H4 (cell line): ENCODE data around the gene SERPINA6. TPM values are rescaled to one million over a fixed set of nuclear protein-coding genes. Genes with fewer than 3 reads are reported as not detected.
"Not testable (repeated sequence)": the region's sequence is repeated elsewhere in the genome, so short reads cannot be mapped to it uniquely, and the experiment has no call there.

Source experiments
- DNase-seq: peaks from one replicate; pipeline ENCODE4 v3.0.0-alpha.2; 2015; ENCODE audit warnings: low spot score
- total RNA-seq: library from RNA; depleted of rRNA; stranded (reverse); fragments of >200 nt; shearing (Covaris generic); gene quantifications from 2 replicates; pipeline ENCODE4 v1.2.3, GENCODE V29; 2014

Gene SERPINA6
- total RNA-seq, 1 experiment from 2014 or later = 0.35 TPM

DNA sequence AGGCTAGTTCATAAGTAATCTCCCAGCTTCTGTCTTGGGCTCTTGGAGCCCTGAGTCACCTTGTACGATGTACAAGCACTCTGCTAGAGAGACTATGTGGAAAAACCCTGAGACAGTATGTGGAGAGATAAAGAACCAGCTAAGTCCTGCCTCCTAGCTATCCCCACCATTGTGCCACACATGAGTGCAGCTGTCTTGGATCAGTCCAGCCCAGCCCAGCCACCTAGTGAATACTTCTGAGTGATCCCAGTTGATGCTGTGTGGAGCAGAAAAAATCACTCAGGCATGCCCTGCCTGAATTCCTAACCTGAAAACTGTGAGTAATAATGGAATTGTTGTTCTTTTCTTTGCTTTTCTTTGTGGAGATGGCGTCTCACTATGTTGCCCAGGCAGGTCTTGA is 5.1 kb upstream of the SERPINA6 start:
- no peak for DNase-seq

DNA sequence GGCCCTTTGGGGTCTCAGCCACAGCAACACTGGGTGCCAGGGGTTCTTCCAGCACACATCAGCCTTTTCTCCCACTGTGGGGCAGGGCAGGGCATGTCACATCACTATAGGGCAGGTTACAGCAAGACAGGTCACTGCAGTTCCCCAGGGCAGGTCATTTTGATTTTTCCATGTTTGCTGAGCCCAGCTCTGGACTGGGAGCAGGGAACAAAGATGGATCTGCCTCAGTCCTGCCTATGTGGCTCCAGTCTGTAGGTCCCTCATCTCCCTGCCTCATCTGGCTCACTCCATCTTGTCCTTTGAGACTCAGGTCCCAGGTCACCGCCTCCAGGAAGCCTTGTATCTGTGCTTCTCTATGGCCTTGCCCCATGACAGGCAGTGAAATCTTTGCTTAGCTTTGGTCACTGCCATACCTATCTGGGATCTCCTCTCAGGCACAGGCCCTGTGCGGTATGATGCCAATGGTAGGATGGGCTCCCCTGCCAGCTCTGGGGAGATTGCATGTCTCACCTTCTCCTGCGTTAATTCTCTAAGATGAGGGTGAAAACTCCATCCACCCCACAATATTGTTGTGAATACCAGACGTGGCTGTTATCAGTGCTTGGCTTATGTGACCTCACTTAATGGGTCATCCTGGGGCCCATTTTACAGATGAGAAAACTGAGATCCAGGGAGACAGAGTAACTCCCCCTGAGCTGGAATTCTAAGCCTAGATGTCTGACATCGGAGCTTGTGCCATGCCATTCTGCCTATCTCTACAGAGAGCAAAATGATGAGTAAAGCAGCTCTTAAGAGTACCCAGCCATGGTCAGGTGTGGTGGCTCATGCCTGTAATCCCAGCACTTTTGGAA is 1.5 kb downstream of the SERPINA6 start:
- DNase-seq = no peak

DNA sequence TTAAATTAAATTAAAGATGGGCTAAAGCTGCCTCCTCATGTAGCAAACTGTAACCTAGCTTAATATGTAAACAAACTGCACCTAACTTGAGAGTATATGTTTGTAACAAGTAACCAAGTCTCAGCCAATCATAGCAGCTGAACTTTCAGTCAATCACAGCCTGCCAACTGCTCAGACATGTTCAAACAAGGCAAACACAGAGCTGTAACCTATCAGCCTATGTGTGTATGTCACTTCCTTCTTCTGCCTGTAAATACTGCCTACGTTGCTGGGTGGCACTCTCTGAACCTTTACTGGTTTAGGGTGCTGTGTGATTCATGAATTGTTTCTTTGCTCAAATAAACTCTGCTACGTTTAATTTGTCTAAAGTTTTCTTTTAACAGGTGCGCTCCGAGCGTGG is 2.9 kb downstream of the SERPINA6 start:
- DNase-seq = peak; percentile 39

DNA sequence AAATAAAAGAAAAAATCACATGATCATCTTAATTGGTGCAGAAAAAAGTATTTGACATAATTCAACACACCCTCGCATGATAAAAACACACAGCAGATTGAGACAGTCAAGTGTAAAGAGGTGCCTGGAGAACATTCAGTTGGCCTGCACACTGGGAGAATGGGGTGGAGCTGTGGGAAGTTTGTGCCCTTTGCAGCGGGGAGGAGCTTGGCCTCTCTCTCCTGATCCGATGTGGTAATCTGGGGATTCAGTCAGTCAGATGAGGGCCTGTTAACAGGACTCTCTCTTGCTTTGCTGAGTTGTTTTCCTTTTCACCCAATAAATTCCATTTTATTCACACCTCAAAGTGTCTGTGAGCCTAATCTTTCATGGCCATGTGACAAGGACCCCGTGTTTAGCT is 5.9 kb downstream of the SERPINA6 start:
- no peak for DNase-seq

DNA sequence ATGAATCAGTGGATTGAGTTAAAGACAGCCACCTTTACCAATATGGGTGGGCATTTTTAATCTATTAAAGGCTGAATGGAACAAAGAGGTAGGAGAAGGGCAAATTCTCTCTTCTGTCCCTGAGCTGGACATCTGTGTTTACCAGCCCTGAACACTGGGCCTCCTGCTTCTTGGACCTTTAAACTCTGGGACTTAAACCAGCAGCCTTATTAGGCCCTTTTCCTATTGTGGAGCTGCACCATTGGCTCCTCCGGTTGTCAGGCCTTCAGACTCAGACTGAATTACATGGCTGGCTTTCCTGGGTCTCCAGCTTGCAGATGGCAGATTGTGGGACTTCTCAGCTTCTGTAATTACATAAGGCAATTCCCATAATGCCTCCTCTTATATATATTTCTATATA is 6.4 kb downstream of the SERPINA6 start:
- no peak for DNase-seq

DNA sequence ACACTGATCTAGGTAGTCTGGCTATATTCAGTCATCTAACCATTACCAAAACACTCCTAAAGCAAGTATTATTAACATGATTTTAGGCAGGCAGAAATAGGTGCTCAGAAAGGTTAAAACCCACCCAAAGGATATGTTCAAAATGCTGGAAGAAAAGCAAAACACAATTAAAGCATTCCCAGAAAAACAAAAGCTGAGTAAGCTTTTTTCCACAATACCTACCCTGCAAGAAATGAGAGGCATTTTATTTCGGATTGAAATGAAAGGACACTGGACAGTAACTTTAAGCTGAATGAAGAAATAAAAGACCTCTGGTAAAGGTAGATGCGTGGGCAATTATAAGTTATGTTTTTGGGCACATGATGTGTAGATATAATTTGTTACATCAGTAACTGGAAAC is 8.2 kb downstream of the SERPINA6 start:
- DNase-seq = no peak

DNA sequence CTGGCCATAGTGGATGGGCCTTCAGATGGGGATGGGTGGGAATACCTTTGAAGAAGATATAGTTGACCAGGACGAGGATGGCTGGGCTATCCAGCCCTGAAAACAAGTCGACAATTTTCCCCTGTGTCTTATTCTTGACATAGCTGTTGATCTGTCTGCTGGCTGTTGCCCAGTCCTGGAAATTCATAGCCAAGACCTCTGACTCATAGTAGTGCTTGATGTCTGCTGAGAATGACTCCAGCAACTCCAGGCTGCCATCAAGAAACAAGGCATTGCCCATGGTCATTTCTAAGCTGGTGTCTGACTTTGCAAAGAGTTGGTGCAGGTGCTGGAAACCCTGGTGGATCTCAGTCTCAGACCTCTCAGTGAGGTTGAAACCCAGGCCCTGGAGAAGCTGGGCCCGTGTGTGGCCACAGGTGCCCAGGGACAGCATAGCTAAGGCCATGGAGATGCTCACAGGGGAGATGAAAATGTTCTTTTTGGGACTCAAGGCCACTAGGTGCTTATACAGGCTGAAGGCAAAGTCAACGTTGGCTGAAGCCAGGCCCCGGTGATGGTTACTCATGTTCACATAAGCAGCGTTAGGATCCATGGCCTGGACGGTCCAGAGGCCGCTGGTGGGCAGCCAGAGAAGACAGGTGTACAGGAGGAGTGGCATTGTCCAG is 9.0 kb downstream of the SERPINA6 start:
- no peak for DNase-seq

DNA sequence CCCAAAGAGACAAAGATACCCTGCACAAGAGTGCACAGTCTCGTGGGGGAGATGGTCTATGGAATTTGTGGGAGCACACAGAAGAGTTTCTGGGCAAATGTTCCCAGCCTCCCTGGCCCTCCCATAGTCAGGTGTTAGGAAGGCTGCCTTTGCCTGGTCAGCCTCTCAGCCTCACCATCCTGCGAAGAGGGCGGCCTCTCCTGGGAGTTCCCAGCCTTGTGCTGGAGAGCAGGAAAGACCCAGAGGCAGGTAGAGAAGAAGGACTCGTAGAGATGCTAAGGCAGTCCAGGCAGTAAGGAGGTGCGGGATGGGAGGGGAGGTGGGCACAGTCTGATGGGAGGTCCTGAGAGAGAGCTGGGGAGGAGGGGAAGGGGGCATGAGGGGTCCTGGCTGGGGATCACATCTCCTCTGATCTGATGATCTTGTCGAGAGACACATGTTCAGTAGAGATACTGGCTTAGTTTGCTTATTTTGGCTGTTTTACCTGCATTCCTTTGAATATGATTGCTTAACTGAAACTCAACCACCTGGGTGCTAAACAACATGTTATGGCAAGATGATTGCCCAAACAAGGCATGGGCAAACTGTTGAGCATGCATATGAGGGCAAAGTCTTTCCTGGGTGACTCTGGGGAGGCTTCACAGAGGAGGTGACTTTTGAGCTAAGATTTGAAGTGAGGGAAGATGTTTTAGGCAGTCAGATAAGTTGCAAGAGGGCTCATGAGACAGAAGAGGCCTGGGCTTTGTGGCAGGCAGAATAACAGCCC is 10.5 kb downstream of the SERPINA6 start:
- no peak for DNase-seq

DNA sequence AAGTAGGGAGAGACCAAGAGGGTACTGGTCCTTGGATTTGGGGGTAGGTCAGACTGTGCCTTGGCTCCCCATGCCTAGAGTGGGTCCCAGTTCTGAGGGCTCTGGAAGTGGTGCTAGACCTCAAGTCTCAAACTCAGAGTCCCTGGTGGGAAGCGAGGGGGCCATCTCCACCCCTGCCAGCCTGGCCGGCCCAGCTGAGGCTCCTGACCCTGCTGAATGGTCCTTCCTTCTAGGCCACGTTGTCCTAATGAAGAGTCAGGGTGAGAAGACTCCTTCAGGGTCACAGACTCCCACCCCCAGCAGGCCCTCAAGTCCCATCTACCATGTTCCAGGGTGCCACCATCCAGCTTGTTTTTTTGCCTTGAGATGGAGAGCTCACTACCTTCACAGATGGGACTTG is 12.9 kb downstream of the SERPINA6 start:
- no peak for DNase-seq

DNA sequence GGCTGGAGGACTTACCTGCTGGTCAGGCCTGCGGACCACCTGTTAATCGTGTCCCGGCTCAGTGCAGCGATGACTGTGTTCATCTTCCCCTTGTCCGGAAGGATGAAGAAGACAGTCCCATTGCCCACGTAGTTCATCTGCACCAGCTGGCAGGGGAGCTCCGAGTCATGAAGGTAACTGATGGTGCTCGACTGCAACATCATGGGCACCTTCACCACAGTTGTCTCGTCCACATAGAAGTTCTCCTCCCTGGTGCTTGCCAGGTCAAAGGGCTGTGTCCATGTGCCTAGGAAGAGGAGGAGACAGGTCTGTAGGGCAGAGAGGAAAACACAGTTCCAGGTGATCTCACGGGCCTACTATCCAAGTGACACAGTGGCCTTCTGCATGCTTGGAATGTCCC is 13.4 kb downstream of the SERPINA6 start:
- DNase-seq = no peak

DNA sequence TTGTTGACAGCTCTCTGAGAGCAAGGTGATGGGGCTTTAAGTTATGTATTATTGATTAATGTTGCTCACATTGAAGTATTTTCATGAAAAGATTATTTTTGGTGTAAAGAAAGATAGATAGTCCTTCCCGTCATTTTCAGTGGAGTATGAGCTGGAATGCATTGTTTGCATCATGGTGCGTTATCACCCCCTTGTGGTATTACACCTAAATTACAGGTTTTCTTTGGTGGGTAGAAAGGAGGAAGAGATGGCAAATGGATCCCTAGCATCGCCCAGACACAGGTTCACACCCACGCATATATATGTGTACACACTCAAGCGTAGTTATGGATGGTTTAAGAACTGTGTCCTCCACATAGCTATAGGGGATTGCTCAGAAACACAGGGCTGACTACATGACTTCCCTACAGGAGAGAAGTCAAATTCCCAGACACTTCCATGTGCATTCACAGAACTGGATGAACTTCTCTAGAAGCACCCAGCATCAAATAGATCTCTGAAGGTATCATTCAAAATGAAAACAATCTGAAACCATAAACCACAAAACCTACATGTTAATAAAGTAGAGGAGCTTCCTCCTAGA is 15.6 kb downstream of the SERPINA6 start:
- no peak for DNase-seq

DNA sequence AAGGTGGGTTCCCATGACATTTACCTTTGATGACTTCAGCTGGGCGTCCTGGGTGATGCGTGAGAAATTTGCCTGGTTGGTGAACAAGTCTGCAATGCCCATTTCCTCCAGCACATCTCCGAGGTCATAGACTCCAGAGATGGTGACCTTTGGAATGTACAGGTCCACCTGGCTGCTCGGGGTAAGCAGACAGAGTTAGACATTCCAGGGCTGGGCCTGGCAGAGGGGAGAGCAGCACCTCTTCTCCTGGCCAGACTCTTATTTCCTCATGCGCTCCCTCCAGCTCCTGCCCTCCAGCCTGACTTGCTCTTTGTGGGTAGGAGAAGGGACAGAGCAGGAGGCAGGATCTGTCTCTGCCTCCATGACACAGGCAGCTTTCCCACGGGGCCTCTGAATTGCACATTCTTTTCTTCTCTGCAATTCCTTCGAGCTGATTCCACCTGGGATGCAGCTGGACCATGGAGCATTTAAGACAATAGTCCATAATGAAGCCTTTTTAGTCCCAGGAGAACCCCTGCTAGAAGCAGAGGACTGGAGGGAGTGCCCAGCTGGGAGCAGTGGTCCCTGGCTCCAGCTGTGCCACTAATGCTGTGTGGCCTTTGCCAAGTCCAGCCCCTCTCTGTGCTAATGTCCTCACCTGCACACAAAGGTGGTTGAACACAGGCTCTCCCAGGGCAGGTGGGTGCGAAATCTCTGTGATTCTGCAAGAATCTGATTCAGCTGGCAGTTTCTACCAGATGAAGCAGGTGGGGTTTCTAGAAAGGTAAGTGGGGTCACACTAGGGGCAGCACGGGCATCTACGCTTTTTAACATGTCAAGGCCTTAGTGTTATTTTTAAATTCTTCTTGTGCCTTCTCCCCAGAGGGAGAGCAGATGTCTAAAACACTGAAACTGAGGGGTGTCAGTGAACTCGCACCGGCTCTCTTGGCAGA is 16.8 kb downstream of the SERPINA6 start:
- no peak for DNase-seq

DNA sequence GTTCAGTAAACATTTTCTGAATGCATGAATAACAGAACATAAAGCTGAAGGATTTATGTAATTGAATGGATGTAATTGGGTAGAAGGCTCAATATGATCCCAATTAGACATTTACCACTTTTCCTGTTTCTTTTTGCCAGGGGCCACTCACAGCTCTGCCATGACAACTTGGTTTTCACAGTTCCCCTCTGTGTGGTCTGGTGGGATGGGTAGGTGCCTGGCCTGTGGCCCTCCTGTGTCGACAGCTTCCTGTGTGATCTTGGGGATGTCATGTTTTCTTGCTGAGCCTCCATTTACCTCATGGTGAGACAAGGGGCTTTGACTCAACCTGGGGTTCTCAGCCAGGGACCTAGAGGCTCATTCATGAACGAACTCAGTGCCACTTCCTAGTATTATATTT is 17.5 kb downstream of the SERPINA6 start:
- no peak for DNase-seq

DNA sequence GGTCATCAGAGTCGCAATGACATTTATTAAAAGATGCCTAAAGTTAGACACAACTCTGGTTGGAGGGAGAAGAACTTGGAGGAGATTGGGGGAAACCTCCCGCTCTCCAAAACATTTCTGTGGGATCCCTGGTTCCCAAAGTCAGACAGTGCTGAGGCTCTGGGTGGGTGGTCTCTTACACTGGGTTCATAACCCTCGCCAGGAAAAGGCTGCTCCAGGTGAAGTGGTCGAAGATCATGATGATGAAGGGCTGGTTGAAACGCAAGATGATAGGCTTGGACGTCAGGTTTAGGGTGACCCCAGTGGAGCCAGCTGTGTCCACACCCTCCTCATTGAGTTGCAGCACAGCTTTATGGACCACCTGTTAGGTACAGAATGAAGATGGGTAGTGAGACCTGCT is 18.9 kb downstream of the SERPINA6 start:
- DNase-seq = no peak

DNA sequence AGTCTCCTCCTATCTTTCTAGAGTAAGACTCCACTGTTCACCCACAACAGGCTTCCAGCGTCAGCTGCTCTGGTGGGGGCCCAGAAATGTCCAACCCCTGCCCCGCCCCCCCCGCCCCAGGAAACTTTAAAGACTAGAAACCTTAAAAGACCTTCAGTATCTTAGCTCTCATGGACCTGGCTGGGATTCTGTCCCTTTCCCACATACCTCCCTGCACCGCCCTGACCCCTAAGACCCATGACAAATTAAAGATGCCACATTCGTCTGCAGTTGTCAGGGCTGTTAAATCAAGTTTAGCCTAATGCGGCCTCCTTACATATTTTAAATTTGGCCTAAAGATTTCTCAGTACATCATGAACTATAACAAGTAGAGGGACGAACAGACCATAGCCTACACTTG is 20.0 kb downstream of the SERPINA6 start:
- no peak for DNase-seq

DNA sequence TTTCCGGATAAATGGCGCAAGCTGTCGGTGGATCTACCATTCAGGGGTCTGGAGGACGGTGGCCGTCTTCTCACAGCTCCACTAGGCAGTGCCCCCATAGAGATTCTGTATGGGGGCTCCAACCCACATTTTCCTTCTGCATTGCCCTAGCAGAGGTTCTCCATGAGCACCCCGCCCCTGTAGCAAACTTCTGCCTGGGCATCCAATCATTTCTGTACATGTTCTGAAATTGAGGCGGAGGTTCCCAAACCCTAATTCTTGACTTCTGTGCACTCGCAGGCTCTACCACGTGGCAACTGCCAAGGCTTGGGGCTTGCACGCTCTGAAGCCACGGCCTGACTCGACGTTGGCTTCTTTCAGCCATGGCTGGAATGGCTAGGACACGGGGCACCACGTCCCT is 25.0 kb downstream of the SERPINA6 start:
- no peak for DNase-seq

DNA sequence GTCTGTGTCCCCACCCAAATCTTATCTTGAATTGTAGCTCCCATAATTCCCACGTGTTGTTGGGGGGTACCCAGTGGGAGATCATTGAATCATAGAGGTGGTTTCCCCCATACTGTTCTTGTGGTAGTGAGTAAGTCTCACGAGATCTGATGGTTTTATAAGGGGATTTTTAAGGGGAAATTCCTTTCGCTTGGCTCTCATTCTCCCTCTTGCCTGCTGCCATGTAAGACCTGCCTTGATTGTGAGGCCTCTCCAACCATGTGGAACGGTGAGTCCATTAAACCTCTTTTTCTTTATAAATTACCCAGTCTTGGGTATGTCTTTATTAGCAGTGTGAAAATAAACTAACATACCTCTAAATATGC is 27.0 kb downstream of the SERPINA6 start:
- DNase-seq = not testable (repeated sequence)

DNA sequence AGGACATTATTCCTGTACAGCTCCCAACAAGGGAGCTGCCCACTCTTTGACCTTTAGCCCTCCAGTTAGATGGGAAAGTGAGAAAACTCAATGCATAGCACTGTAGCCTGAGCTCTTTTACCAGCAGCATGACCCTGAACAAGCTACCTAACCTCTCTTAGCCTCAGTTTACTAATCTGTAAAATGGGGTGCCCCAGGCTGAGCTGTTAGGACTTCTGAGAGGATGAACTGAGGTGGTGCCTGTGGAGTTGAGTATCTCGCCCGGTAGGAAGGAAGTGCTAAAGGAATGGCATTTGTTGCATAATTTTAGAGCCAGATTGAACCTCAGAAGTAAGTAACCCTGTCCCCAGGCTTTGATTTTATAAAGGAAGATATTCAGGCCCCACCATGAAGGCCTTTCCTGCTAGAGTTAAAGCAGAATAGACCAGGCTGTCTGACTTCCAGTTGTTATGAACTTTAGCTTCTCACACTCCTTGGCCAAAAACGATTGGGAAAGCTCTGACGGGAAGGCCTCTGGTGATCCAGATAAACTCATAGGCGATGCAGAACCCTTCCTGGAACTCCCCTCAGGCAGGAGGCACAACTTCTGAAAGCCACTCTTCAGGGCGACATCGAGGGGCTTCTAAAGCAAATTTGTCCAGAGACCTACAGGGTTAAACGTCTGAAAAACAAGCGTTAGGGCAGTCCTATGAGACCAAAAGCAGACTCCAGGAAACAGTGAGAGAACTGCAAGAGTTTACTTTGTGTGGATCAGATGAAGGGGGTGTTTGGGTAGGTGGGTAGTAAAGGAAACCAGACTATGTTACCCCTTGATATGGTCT is 27.6 kb downstream of the SERPINA6 start:
- DNase-seq = no peak

DNA sequence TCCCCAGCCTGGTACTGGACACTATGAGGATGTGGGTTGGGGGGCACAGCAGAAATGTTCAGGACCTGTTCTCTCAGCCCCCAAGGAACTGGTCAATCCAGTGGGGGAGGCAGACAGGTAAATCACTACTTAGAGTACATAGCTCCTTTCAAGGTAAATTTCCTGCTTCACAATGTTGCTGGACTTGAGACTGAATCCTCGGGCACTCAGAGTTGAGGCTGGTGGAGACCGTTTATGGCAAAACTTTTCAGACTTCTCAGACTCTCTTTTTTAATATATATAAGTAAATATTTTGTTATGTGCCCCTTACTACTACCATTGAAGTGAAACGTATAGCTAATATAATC is 29.6 kb downstream of the SERPINA6 start:
- no peak for DNase-seq

DNA sequence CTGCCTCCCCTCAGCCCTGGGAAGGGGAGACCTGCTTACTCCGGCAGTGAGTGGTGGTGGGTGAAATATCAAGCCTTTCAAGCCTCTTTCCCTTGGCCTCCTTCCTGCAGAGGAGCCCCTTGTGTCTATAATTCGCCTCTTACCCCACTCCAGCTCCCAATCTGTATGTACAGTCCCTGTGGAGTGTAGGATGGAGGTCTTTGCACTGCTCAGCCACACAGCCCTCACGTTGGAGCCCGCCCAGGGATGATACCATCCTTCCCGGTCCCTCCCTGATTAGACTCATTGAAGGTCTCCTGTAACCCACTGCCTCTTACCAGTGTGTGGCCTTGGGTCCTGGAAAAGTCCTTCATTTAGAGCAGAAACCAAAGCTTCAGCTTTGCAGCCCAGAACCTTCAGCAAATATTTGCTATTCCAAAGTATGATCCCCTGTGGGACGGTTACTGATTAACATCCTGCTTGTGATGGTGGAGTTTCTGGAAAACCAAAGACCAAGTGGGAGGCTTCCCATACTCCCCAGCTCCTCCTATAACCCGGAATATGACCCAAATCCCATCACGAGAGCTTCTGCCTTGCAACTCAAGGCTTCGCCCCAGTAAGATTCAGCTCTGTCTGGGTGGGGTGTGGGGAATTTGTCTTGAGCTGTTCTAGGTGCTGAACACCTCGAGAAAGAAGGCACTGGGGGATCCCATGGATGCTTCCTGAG is 30.1 kb downstream of the SERPINA6 start, which contains the start of gene SERPINA10:
TSS of gene SERPINA10 (minus strand) at position 397 of the 706 bp plus-strand sequence. CDS start 2,675 bp downstream, outside the sequence.
- DNase-seq = no peak
